Measurements from ENCODE around the gene CBARP.

CBARP gene

GRCh38 chr19:1226227-1226518 lies 11.6 kb downstream of the CBARP start:
- FAIRE-seq = no peak

GRCh38 chr19:1225440-1226226 lies 12.2 kb downstream of the CBARP start:
- no peak for FAIRE-seq

GRCh38 chr19:1224847-1225246 lies 13.0 kb downstream of the CBARP start:
- FAIRE-seq = no peak

- no peak for FAIRE-seq
Observed at GRCh38 chr19:1224047-1224825, 13.6 kb downstream of the CBARP start.

- no peak for FAIRE-seq
Observed at GRCh38 chr19:1223018-1223855, 14.6 kb downstream of the CBARP start.

GRCh38 chr19:1222394-1222793 lies 15.4 kb downstream of the CBARP start:
- FAIRE-seq = no peak

- FAIRE-seq = no peak
Observed at GRCh38 chr19:1221904-1222255, 15.9 kb downstream of the CBARP start.

GRCh38 chr19:1220976-1221903 lies 16.6 kb downstream of the CBARP start:
- no peak for FAIRE-seq

GRCh38 chr19:1220477-1220930 lies 17.3 kb downstream of the CBARP start:
- no peak for FAIRE-seq

- FAIRE-seq = no peak
Observed at GRCh38 chr19:1219786-1220476, 17.9 kb downstream of the CBARP start.

GRCh38 chr19:1218751-1219567 lies 18.8 kb downstream of the CBARP start:
- FAIRE-seq = no peak

- FAIRE-seq = no peak
Observed at GRCh38 chr19:1217366-1217765, 20.4 kb downstream of the CBARP start.

GRCh38 chr19:1216756-1217155 lies 21.0 kb downstream of the CBARP start:
- FAIRE-seq = no peak

- FAIRE-seq = no peak
Observed at GRCh38 chr19:1214862-1215731, 22.7 kb downstream of the CBARP start.

GRCh38 chr19:1214299-1214861 lies 23.4 kb downstream of the CBARP start:
- FAIRE-seq = no peak

- no peak for FAIRE-seq
Observed at GRCh38 chr19:1213391-1214286, 24.2 kb downstream of the CBARP start.

GRCh38 chr19:1211494-1212234 lies 26.1 kb downstream of the CBARP start:
- FAIRE-seq = no peak

GRCh38 chr19:1210227-1210538 lies 27.6 kb downstream of the CBARP start:
- no peak for FAIRE-seq

Measured in endometrium (tissue), 2 donors.